G401 (cell line): ENCODE measurements around the gene GIT1. TPM values are rescaled to one million over a fixed set of nuclear protein-coding genes. Genes with fewer than 3 reads are reported as not detected.

Experiments
- DNase-seq: peaks from one replicate; pipeline ENCODE4 v3.0.0-alpha.2; 2015; ENCODE audit warnings: low spot score
- in situ Hi-C: cut with HindIII; loops from 2 replicates; pipeline ENCODE4 v1.10.0; 2016; ENCODE audit warnings: low sequenced_read_pairs, mixed read lengths
- total RNA-seq: library from RNA; depleted of rRNA; stranded (reverse); fragments of >200 nt; shearing (Covaris generic); gene quantifications from 2 replicates; pipeline ENCODE4 v1.2.3, GENCODE V29; 2014

The GIT1 gene
- total RNA-seq, 1 experiment from 2014 or later, result 45.9 TPM

- DNase-seq, result peak; percentile 42
- in situ Hi-C loops, result no loop called here
Measured at GRCh38 chr17:29617481-29618271, 28.2 kb upstream of the GIT1 start.

GRCh38 chr17:29617125-29617480, 27.7 kb upstream of the GIT1 start:
- in situ Hi-C loops, result no loop called here
- DNase-seq, result no peak

GRCh38 chr17:29616300-29617048, 27.0 kb upstream of the GIT1 start:
- DNase-seq, result no peak
- in situ Hi-C loops, result no loop called here

- DNase-seq, result peak; percentile 80
Measured at GRCh38 chr17:29615492-29616299, 26.2 kb upstream of the GIT1 start.

GRCh38 chr17:29615048-29615385, 25.6 kb upstream of the GIT1 start:
- DNase-seq, result no peak
- in situ Hi-C loops, result no loop called here

More at GRCh38 chr17:29615492-29616299, 26.2 kb upstream of the GIT1 start:
- in situ Hi-C loops, result no loop called here

- in situ Hi-C loops, result no loop called here
Measured at GRCh38 chr17:29614349-29615047, 25.1 kb upstream of the GIT1 start.

GRCh38 chr17:29613856-29614255, 24.4 kb upstream of the GIT1 start:
- in situ Hi-C loops, result no loop called here
- DNase-seq, result no peak

More at GRCh38 chr17:29614349-29615047, 25.1 kb upstream of the GIT1 start:
- no peak for DNase-seq

GRCh38 chr17:29613352-29613837, 23.9 kb upstream of the GIT1 start:
- DNase-seq, result peak; percentile 77
- in situ Hi-C loops, result no loop called here

- no peak for DNase-seq
- in situ Hi-C loops, result no loop called here
Measured at GRCh38 chr17:29612404-29613280, 23.2 kb upstream of the GIT1 start.

- in situ Hi-C loops, result no loop called here
- DNase-seq, result no peak
Measured at GRCh38 chr17:29612094-29612403, 22.6 kb upstream of the GIT1 start.

- in situ Hi-C loops, result no loop called here
- no peak for DNase-seq
Measured at GRCh38 chr17:29611351-29612093, 22.1 kb upstream of the GIT1 start.

GRCh38 chr17:29610395-29610794, 20.9 kb upstream of the GIT1 start:
- DNase-seq, result no peak
- in situ Hi-C loops, result no loop called here

GRCh38 chr17:29608986-29609385, 19.5 kb upstream of the GIT1 start:
- no peak for DNase-seq
- in situ Hi-C loops, result no loop called here

- DNase-seq, result no peak
- in situ Hi-C loops, result no loop called here
Measured at GRCh38 chr17:29607557-29608195, 18.2 kb upstream of the GIT1 start.

GRCh38 chr17:29603109-29603674, 13.7 kb upstream of the GIT1 start:
- no peak for DNase-seq
- in situ Hi-C loops, result no loop called here

- DNase-seq, result no peak
- in situ Hi-C loops, result no loop called here
Measured at GRCh38 chr17:29597361-29598172, 8.1 kb upstream of the GIT1 start.
